IMR-90 (cell line): ENCODE measurements around the gene CEMIP2.

ENCODE experiments used
- CEBPB ChIP-seq: IDR thresholded peaks from 2 replicates; pipeline ENCODE4 v1.6.1; 2012; ENCODE audit warnings: low read depth, low read length, improper control_type of control experiment
- CHD1 ChIP-seq: IDR thresholded peaks from 2 replicates; pipeline ENCODE4 v1.6.1; 2012; ENCODE audit warnings: low read depth, low read length, improper control_type of control experiment
- CTCF ChIP-seq: conservative IDR thresholded peaks from 2 replicates; pipeline ENCODE4 v1.5.1; 2012; ENCODE audit warnings: mild to moderate bottlenecking, low read depth, low read length, improper control_type of control experiment
- FOS ChIP-seq: fragments of 150-350 bp; IDR thresholded peaks from 2 replicates; pipeline ENCODE4 v1.6.1; 2016; ENCODE audit warnings: low read depth, low read length
- MAFK ChIP-seq: IDR thresholded peaks from 2 replicates; pipeline ENCODE4 v1.6.1; 2012; ENCODE audit warnings: low read depth, low read length, improper control_type of control experiment
- POLR2A ChIP-seq: IDR thresholded peaks from 2 replicates; pipeline ENCODE4 v1.6.1; 2012; ENCODE audit warnings: mild to moderate bottlenecking, low read depth, low read length
- RAD21 ChIP-seq: IDR thresholded peaks from 2 replicates; pipeline ENCODE4 v1.6.1; 2012; ENCODE audit warnings: low read length, improper control_type of control experiment
- RFX5 ChIP-seq: IDR thresholded peaks from 2 replicates; pipeline ENCODE4 v1.8.0; 2012; ENCODE audit warnings: low read depth, mild to moderate bottlenecking, low read length, moderate library complexity

GRCh38 chr9:71814815-71815214 is 46.5 kb upstream of the CEMIP2 start:
- no peak for TF ChIP-seq POLR2A
- TF ChIP-seq CTCF = no peak
- no peak for TF ChIP-seq MAFK
- no peak for TF ChIP-seq CEBPB
- no peak for TF ChIP-seq RAD21
- no peak for TF ChIP-seq RFX5
- no peak for TF ChIP-seq CHD1
- TF ChIP-seq FOS = no peak
